ENCODE data around the gene SIX5. TPM values are rescaled to one million over a fixed set of nuclear protein-coding genes. Genes with fewer than 3 reads are reported as not detected.
"Not testable (repeated sequence)": the region's sequence is repeated elsewhere in the genome, so short reads cannot be mapped to it uniquely, and the experiment has no call there.

SIX5 gene
- total RNA-seq, 1 experiment from 2014 or later = 18.6 TPM

DNA sequence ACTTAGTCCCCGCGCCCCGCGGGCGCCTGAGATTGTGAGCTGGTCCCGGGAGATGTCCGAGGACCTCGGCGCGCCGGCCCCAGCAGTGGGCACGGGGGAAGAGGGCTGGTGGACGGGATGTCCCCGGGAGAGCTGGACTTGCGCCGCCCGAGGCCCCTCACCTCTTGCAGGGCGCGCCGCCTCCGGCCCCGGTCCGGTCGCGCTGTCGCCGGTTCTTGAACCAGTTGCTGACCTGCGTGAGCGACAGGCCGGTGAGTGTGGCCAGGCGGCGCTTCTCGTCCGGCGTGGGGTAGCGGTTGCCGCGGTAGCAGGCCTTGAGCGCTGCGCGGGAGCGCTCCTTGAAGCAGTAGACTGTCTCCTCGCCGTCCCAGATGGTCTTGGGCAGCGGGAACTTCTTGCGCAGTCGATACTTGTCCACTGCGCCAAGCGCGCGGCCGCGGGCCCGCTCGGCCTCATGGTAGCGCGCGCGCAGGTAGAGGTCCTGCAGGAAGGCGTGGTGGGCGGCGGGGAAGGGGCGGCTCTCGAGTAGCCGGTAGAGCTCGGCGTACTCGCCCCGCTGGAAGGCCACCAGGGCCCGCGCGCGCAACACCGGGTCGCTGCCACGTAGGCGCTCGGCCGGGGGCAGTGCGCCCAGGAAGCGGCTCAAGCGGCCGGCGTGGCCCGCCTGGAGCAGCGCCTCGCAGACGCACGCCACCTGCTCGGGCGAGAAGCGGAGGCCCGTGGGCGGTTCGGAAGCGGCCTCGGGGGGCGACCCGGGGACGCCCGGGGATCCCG is 984 bp downstream of the SIX5 start:
- no peaks in the 10 kb centered on the region for H3K27me3 ChIP-seq
- no peaks in the 10 kb centered on the region for H3K9me3 ChIP-seq
- DNase-seq = peak; percentile 82
- H3K36me3 ChIP-seq = peaks cover 42% of the 10 kb centered on the region
- H3K4me3 ChIP-seq = peak overlapping the region; percentile 78

DNA sequence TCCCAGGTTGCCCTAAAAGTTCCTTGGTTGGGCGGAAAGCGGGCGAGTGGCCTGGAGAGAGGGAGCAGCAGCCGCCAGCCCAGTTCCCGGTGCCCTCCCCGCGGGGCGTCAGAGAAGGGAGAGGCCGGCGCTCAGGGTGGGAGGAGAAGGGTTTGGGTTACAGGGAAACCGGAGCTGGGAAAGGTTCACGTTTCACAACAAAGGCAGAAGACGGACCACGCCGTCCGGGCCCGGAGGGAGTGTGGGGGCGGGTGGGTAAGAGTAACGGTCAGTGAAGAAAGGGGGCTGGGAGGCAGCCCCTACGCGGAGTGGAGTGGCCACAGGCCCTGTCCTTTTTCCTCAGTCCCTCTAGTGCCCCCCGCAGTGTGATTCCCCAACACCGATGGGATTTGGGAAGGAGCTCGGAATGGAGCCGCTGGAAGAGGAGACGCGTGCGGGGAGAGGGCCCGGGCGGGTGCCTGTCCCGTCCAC is 1.6 kb downstream of the SIX5 start:
- Histone ChIP-seq H3K27me3 (no peaks in the 10 kb centered on the region), H3K4me3 (peak overlapping the region; percentile 78), H3K9me3 (no peaks in the 10 kb centered on the region), H3K36me3 (peaks cover 35% of the 10 kb centered on the region)
- peak; percentile 92 for DNase-seq

DNA sequence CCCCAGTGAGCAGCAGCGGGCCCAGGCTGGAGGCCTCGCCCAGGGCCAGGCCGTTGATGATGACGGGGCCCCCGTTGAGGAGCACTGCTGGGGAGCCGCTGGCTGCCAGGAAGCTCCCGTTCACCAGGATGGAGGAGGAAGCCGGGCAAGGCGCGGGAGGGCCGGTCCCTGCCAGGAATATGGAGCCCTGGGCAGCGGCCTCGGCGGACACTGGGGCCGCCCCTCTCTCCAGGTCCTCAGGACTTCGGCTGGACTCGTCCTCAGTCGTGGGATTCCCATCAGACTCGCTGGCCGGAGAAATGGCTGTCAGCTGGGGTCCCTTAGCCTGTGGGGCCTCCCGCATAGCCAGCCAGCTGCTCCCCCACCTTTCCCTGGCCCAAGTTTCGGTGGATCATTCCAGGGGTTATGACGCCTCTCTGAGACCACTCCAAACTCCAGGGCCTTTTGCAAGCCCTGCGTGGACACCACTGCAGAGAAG is 2.1 kb downstream of the SIX5 start:
- peak; percentile 46 for DNase-seq
- peak overlapping the region; percentile 78 for H3K4me3 ChIP-seq
- H3K36me3 ChIP-seq = peaks cover 31% of the 10 kb centered on the region
- no peaks in the 10 kb centered on the region for H3K27me3 ChIP-seq
- no peaks in the 10 kb centered on the region for H3K9me3 ChIP-seq

DNA sequence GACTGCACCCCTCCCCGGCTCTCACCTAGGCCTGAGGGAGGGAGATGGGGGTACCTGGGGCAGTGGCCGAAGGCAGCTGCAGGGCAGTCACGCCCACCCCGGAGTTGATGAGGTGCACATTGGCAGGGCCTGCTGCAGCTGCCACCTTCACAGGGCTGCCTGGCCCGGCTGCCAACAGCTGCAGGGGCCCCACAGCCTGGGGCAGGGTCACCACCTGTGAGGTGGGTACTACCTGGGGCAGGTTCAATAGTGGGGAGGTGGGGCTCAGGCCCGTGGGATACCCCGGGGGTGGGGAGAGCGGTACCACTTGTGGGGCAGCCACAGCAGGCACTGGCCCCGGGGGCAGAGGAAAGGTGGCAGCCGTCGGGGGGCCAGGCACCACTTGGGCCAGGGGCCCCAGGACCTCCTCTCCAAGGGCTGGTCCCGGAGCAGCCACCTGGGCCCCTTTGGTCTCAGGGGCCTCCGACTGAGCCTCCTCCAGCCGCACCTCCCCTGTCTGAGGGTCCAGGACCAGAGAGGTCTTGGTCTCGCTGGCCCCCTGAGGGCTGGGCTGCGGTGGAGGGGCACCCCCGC is 2.7 kb downstream of the SIX5 start:
- DNase-seq = no peak
- Histone ChIP-seq H3K27me3 (no peaks in the 10 kb centered on the region), H3K4me3 (peak overlapping the region; percentile 78), H3K36me3 (peaks cover 28% of the 10 kb centered on the region), H3K9me3 (no peaks in the 10 kb centered on the region)

DNA sequence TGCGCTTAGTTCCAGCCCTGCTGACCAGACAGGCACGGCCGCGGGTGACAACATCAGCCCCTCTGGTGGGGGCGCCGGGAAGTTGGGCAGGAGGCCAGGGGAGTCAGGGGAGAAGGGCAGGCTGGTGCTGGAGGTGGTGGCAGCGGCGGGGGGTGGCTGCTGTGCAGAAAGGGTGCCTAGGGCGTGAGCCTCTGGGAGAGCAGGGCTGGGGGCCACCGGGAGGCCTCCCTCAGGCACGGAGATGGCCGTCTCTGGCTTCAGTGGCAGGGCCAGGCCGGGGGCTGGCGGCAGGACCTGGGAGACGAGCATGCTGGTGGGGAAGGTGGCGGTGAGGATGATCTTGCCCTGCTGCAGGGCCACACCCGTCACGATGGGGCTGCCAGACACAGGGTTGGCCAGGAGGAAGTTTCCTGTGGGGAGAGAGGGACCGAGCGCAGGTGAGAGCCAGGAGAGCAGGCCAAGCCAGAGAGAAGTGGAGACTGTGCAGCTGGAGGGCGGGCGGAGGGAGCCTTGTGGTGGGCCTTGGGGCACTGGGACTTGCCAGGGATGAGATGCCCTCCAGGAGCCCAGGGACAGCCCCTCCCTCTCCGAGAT is 3.3 kb downstream of the SIX5 start:
- H3K9me3 ChIP-seq = no peaks in the 10 kb centered on the region
- no peak overlapping the region for H3K4me3 ChIP-seq
- peaks cover 23% of the 10 kb centered on the region for H3K36me3 ChIP-seq
- H3K27me3 ChIP-seq = no peaks in the 10 kb centered on the region
- no peak for DNase-seq

DNA sequence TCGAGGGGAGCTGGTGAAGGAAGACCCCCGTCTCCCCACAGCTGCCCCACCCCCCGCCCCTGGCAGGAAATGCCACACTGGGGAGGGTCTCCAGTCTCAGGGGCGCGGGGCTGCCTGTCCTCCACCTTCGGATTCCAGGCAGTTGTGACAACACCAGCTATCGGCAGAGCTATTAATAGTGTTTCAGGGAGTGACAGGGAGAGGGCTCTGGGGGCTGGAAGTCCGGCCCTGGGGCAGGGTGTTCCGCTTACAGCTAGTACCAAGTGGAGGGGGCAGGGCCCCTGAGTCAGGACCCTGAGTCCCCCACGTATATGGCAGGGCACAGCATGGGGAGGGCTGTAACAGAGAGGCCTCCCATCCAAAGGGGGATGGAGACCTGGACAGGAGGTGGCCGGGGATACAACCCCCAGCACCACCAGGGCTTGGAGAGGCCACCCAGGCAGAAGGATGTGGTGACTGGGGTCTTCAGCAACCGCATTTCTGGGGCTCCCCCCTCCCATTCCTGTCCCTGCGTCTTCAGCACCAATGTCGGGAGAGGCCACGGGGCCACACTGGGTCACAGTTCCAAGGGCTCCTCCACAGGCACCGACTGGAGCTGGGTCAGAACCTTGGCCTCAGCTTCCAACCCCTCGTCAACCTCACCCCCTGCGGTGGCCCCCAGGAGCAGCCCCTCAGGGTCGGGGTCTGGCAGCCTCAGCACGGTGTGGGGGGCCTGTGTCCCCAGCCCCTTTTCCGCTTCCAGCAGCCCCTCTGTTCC is 3.9 kb downstream of the SIX5 start:
- DNase-seq = no peak
- Histone ChIP-seq H3K36me3 (peaks cover 17% of the 10 kb centered on the region), H3K9me3 (no peaks in the 10 kb centered on the region), H3K4me3 (no peak overlapping the region), H3K27me3 (no peaks in the 10 kb centered on the region)

DNA sequence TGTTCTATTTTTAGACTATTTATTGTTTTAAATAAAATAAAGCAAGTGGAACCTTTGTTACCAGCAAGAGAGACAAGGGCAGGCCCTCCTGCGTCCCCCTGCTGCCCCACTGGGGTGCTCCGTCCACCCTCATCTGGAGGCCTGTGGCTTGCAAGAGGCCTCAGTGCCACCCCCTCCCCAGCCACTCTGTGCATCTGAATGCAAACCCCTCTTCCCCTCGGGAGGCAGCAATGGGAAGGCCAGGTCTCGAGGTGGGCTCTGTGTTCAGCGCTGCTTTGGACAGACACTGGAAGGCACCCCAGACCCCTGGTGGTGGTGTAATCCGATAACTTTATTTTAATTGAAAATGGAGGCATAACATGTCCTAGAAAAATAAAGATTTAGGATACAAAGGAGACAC is 4.6 kb downstream of the SIX5 start:
- peaks cover 13% of the 10 kb centered on the region for H3K36me3 ChIP-seq
- no peaks in the 10 kb centered on the region for H3K9me3 ChIP-seq
- no peak overlapping the region for H3K4me3 ChIP-seq
- H3K27me3 ChIP-seq = no peaks in the 10 kb centered on the region
- DNase-seq = no peak

DNA sequence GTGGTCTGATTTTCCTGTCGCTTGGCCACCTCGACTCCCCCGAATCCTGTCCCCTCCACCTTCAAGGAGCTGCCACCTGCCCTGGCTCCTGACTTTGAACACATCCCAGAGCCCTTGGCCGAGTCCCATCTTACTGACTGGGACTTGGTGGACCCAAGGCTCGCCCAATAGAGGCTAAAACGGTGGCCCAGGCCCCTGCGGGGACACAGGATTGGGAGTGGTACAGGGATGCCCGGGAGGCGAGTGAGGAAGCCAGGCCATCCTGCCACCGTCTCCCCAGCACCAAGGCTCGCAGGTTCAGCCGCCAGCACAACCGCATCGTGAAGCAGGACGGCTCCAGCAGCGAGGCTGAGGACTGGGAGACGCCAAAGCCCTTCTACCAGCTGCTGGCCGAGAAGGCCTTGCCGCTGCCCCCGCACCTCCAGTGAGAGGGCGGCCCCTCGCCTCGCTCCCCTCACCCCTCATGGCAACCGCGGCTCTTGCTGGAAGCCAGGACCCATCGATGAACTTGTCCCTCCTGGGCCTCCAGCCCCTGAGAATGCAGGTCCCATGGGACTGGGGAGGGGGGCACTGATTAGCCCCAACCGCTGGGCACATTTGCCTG is 5.3 kb downstream of the SIX5 start:
- Histone ChIP-seq H3K27me3 (no peaks in the 10 kb centered on the region), H3K4me3 (no peak overlapping the region), H3K9me3 (no peaks in the 10 kb centered on the region), H3K36me3 (peaks cover 13% of the 10 kb centered on the region)
- no peak for DNase-seq

DNA sequence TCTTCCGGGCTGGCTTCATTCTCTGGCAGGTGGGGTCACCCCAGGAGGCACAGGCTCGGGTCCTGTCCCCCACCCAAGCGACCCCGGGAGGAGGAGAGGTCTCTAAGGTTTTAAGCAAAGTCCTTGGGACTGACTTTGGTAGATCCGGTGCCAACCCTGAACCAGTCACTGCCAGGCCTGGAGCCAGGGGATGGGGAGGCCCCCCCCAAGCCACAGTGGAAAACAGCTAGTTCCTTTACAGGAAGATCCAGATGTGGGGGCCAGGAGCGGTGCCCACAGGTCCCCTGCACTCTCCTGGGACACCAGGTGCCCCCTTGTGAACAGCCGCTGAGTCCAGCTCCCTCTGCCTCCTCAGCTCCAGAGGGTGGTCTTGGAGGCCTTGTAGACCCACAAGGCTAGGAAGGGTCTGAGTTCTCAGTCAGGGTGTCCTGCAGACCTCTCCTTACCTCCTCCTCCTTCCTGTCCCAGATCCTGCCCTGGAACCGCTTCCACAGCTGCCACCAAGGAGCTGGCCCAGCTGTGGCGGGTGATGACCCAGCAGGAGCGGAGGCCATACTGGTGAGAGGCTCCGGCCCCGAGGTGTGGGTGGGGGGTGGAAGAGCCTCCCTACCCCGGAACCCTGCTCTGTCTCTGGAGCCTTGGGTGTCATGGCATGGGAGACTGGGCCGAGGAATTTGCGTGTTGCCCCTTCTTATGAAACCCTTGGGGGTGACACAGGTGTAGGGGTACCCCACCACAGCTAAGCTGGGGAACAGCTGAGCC is 6.0 kb downstream of the SIX5 start:
- no peak for DNase-seq
- peaks cover 13% of the 10 kb centered on the region for H3K36me3 ChIP-seq
- H3K27me3 ChIP-seq = no peaks in the 10 kb centered on the region
- H3K4me3 ChIP-seq = no peak overlapping the region
- no peaks in the 10 kb centered on the region for H3K9me3 ChIP-seq

DNA sequence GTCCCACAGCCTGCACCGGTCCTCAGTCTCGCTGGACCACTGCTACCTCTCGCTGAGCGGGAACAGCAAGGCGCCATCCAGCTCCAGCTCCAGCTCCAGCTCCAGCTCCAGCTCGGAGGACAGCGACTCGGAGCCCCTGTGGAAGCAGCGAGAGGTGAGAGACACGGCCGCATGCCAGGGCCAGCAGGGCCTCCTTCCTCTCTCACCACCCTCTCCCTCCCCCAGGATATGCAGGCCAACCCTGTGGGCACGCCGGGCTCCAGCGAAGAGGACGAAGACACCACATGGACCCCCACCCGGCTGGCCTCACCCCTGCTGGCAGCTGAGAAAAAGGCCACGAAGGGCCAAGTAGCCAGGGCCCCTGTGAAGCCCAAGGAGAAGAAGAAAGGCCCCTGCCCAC is 7.3 kb downstream of the SIX5 start:
- Histone ChIP-seq H3K36me3 (peaks cover 12% of the 10 kb centered on the region), H3K27me3 (no peaks in the 10 kb centered on the region), H3K4me3 (no peak overlapping the region), H3K9me3 (no peaks in the 10 kb centered on the region)
- DNase-seq = no peak

DNA sequence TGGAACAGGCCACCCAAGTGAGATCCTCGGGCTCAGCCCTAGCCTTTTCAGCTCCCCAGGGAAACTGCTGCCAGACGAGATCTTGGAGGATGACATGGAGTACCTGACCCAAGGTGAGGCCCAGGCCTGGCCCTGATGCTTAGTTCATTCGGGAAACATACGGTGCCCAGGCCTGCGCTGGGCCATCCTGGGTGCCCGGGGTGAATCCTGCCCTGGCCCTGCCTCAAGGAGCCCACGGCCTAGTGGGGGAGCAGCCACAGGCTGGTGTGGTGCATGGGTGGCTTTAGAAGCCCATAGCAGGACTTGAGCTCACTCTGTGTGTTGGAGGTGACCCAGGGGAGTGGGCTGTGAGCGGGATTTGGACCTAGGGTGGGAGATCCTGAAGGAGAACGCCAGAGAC is 10.1 kb downstream of the SIX5 start:
- H3K27me3 ChIP-seq = no peaks in the 10 kb centered on the region
- no peaks in the 10 kb centered on the region for H3K36me3 ChIP-seq

DNA sequence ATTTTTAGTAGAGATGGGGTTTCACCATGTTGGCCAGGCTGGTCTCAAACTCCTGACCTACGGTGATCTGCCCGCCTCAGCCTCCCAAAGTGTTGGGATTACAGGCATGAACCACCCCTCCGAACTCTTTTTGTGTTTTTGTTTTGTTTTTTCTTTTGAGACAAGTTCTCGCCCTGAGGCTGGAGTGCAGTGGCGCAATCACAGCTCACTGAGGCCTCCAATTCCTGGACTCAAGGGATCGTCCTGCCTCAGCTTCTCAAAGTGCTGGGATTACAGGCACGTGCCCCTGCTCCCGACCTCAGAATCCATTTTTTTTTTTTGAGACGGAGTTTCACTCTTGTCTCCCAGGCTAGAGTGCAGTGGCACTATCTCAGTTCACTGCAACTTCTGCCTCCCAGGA is 11.4 kb downstream of the SIX5 start:
- no peak for DNase-seq
- no peaks in the 10 kb centered on the region for H3K27me3 ChIP-seq
- H3K9me3 ChIP-seq = no peaks in the 10 kb centered on the region
- H3K4me3 ChIP-seq = no peak overlapping the region
- H3K36me3 ChIP-seq = no peaks in the 10 kb centered on the region

More for the DNA sequence above, 10.1 kb downstream of the SIX5 start:
- H3K9me3 ChIP-seq = no peaks in the 10 kb centered on the region
- no peak for DNase-seq
- no peak overlapping the region for H3K4me3 ChIP-seq

DNA sequence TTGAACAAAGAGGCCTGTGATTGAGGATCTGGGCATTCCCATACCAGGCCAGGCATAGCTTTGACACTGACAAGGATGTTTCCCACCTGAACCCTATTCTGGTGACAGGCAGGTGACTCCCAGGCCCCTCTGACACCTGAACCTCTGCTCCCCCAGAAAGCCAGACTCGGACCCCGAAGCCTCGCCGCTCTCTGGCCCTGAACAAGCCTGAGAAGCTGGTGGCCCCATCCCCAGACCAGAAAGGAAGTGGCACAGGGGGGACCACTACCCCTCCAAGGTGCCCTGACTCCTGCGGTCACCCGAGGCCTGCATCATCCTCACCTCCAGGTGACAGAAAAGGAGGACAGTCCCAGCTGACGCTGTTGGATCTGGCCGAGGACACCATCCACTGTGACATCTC is 14.7 kb downstream of the SIX5 start:
- H3K36me3 ChIP-seq = no peaks in the 10 kb centered on the region
- DNase-seq = no peak
- H3K4me3 ChIP-seq = no peak overlapping the region
- H3K9me3 ChIP-seq = no peaks in the 10 kb centered on the region
- H3K27me3 ChIP-seq = no peaks in the 10 kb centered on the region

DNA sequence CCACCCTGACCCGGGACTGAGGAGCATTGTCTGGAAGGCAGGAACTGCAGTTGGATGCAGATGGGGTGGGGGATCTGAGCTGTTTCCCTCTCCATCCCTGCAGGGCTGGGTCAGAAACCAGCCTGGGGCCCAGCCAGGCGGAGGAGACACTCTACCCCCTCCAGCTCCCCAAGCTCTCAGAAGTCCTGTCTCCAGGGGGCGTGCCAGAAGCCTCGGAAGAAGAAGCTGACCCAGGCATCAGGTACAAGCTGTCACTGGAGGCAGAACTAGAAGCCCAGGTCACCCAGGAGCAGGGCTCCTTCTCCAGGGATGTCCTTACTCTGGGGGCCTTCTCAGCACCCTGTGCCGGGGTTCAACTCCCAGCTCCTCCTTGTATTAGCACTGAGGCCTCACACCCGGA is 15.5 kb downstream of the SIX5 start:
- no peak for DNase-seq
- H3K36me3 ChIP-seq = no peaks in the 10 kb centered on the region
- H3K4me3 ChIP-seq = no peak overlapping the region
- no peaks in the 10 kb centered on the region for H3K27me3 ChIP-seq
- H3K9me3 ChIP-seq = no peaks in the 10 kb centered on the region

DNA sequence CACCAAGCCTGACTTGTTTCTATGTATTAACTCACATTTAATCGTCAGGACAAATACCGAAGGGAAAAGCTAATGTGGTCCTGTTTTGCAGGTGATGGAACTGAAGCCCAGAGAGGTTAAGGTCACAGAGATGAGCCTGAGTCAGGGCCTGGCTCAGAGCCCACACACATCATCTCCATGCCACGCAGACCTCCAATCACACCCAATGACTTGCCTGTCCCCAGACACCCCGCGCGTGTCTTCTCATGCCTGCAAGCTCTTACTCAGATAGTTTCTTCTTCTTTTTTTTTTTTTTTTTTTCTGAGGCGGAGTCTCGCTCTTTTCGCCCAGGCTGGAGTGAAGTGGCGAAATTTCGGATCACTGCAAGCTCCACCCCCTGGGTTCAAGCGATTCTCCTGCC is 16.4 kb downstream of the SIX5 start:
- no peaks in the 10 kb centered on the region for H3K36me3 ChIP-seq
- no peak for DNase-seq
- no peaks in the 10 kb centered on the region for H3K27me3 ChIP-seq
- H3K4me3 ChIP-seq = no peak overlapping the region
- no peaks in the 10 kb centered on the region for H3K9me3 ChIP-seq

DNA sequence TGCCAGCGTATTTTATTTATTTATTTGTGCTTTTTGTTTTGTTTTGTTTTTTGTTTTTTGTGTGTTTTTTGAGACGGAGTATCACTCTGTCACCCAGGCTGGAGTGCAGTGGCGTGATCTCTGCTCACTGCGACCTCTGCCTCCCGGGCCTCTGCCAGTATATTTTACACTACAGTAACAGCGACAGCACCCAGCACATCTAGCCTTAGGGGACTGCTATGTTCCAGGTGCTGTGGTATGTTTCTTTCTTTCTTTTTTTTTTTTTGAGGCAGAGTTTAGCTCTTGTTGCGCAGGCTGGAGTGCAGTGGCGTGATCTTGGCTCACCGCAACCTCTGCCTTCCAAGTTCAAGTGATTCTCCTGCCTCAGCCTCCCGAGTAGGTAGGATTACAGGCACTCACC is 17.6 kb downstream of the SIX5 start:
- H3K9me3 ChIP-seq, H3K4me3 ChIP-seq, DNase-seq, H3K27me3 ChIP-seq, H3K36me3 ChIP-seq: not testable (repeated sequence)

Measured in MG63 (cell line).